Measurements from ENCODE around the gene RNF14. TPM values are rescaled to one million over a fixed set of nuclear protein-coding genes. Genes with fewer than 3 reads are reported as not detected.

The RNF14 gene
- total and polyA plus RNA-seq, 2 donors (not counting 3 experiments of a cell fraction or from before 2014, with no cell fraction given), result 23.5 to 55.9 TPM

DNA sequence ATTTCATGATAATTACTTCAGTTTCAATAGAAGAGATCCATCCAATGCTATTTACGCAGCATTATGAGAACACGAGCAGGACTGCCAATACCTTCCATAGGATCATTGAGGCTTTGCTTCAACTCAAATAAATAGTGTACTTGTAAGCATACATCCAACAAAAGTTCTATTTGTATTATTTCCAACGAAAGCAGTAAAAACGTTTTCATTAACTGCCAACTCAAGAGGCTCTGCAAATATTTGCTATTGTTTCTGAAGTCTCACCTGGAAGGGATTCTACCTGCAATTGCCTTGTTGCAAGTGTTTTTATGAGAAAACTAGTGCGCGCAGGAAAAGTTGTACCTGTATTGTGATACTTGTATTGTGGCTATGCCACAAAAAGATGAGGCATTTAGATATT is 54.9 kb downstream of the RNF14 start:
- CTCF ChIA-PET, result interaction anchor here (1.9 to 2.2 kb wide), 2 partner anchors 9 to 12 kb away, joined by 8 to 10 read pairs; no protein-coding TSS in a partner anchor
- DNase-seq (ENCODE audit: low read depth, low spot score) (no peak), FAIRE-seq (no peak)
- no peak overlapping the region for H3K27ac ChIP-seq (ENCODE audit: insufficient read depth, low read depth, low read length)
- H3K9me3 ChIP-seq (replicated peaks; ENCODE audit: control insufficient read depth, insufficient read depth, low read length), result no peaks in the 10 kb centered on the region
- H3K9ac ChIP-seq (replicated peaks; ENCODE audit: extremely low read depth, insufficient read depth, low read length), result no peak overlapping the region
- no peak overlapping the region for H3K4me2 ChIP-seq (ENCODE audit: insufficient read depth, low read length)
- no TSS peak for BruUV-seq (replicated peaks)
- H3K9me1 ChIP-seq (replicated peaks; ENCODE audit: control insufficient read depth, extremely low read depth, insufficient read depth, low read length), result no peaks in the 10 kb centered on the region
- no peak overlapping the region for H3K4me3 ChIP-seq (replicated peaks in 1 of 3; ENCODE audit: insufficient read depth in 1 of 3, low read depth in 1 of 3, low read length in 3 of 3)
- H4K20me1 ChIP-seq (replicated peaks; ENCODE audit: control insufficient read depth, extremely low read depth, insufficient read depth, low read length), result no peaks in the 10 kb centered on the region
- intact Hi-C loops (cut with micrococcal nuclease), result no loop called here
- dilution Hi-C loops (cut with MboI; ENCODE audit: extremely low pct_ligation_motif_present, low sequenced_read_pairs), result no loop called here
- POLR2A ChIA-PET, result no interaction called here
- no peaks in the 10 kb centered on the region for H3K36me3 ChIP-seq (ENCODE audit: control insufficient read depth in 2 of 2, extremely low read depth in 1 of 2, insufficient read depth in 2 of 2, low read length in 2 of 2)
- peaks cover 8% of the 10 kb centered on the region for H3K4me1 ChIP-seq (ENCODE audit: control insufficient read depth, extremely low read depth, insufficient read depth, low read length)
- H2AFZ ChIP-seq (ENCODE audit: low read depth, low read length), result no peak overlapping the region
- H3K27me3 ChIP-seq (ENCODE audit: control insufficient read depth in 2 of 2, insufficient read depth in 2 of 2, low read length in 2 of 2), result no peaks in the 10 kb centered on the region
- H3K79me2 ChIP-seq (ENCODE audit: control insufficient read depth, insufficient read depth, low read length), result no peaks in the 10 kb centered on the region
- TF ChIP-seq POLR2AphosphoS5 (IDR thresholded peaks at IDR 0.05; ENCODE audit: insufficient read depth, low read depth, low read length) (no peak), JUN (IDR thresholded peaks at IDR 0.05; ENCODE audit: borderline replicate concordance, insufficient read depth, insufficient read length, low read depth) (no peak)
- TF ChIP-seq, protein P1, sequence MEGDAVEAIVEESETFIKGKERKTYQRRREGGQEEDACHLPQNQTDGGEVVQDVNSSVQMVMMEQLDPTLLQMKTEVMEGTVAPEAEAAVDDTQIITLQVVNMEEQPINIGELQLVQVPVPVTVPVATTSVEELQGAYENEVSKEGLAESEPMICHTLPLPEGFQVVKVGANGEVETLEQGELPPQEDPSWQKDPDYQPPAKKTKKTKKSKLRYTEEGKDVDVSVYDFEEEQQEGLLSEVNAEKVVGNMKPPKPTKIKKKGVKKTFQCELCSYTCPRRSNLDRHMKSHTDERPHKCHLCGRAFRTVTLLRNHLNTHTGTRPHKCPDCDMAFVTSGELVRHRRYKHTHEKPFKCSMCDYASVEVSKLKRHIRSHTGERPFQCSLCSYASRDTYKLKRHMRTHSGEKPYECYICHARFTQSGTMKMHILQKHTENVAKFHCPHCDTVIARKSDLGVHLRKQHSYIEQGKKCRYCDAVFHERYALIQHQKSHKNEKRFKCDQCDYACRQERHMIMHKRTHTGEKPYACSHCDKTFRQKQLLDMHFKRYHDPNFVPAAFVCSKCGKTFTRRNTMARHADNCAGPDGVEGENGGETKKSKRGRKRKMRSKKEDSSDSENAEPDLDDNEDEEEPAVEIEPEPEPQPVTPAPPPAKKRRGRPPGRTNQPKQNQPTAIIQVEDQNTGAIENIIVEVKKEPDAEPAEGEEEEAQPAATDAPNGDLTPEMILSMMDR (IDR thresholded peaks at IDR 0.05; ENCODE audit: extremely low read depth in 1 of 2, insufficient read depth in 1 of 2, low read depth in 1 of 2, low read length in 2 of 2), result no peak

DNA sequence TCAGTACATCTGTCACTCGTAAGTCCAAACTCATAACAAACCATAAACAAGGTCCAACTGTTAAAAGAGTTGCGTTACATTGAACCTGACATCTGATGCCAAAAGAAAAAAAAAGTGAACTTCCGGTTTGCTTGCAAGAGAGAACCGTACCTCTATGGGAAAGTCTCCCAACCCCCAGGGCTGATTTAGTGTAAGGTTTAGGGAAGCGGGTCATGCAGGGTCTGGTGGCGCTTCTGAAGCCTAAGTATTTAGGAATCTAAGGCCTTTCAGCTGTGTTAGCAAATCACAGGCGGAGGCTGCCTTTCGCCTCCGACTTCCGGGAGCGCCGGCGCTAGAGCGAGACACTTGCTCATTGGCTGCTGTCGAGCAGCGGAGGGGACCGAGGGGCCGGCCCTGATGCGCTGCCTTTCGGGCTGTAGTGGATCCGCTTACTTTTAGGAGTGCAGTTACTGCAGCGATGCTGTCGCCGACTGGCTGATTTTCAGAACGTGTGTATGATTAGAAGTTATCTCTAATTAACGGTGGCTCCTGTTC is 55.9 kb downstream of the RNF14 start:
- Histone ChIP-seq H3K36me3 (ENCODE audit: control insufficient read depth in 2 of 2, extremely low read depth in 1 of 2, insufficient read depth in 2 of 2, low read length in 2 of 2) (no peaks in the 10 kb centered on the region), H4K20me1 (replicated peaks; ENCODE audit: control insufficient read depth, extremely low read depth, insufficient read depth, low read length) (no peaks in the 10 kb centered on the region), H3K9me3 (replicated peaks; ENCODE audit: control insufficient read depth, insufficient read depth, low read length) (no peaks in the 10 kb centered on the region), H2AFZ (ENCODE audit: low read depth, low read length) (peak overlapping the region; percentile 94), H3K4me1 (ENCODE audit: control insufficient read depth, extremely low read depth, insufficient read depth, low read length) (peaks cover 8% of the 10 kb centered on the region), H3K79me2 (ENCODE audit: control insufficient read depth, insufficient read depth, low read length) (no peaks in the 10 kb centered on the region), H3K4me3 (replicated peaks in 1 of 3; ENCODE audit: insufficient read depth in 1 of 3, low read depth in 1 of 3, low read length in 3 of 3) (peak overlapping the region; percentile 21 to 64 (median 28)), H3K27ac (ENCODE audit: insufficient read depth, low read depth, low read length) (peak overlapping the region; percentile 59), H3K27me3 (ENCODE audit: control insufficient read depth in 2 of 2, insufficient read depth in 2 of 2, low read length in 2 of 2) (no peaks in the 10 kb centered on the region), H3K9ac (replicated peaks; ENCODE audit: extremely low read depth, insufficient read depth, low read length) (peak overlapping the region; percentile 70), H3K4me2 (ENCODE audit: insufficient read depth, low read length) (peak overlapping the region; percentile 84), H3K9me1 (replicated peaks; ENCODE audit: control insufficient read depth, extremely low read depth, insufficient read depth, low read length) (no peaks in the 10 kb centered on the region)
- FAIRE-seq (peak; percentile 83), DNase-seq (ENCODE audit: low read depth, low spot score) (peak; percentile 80)
- TF ChIP-seq, protein P2, sequence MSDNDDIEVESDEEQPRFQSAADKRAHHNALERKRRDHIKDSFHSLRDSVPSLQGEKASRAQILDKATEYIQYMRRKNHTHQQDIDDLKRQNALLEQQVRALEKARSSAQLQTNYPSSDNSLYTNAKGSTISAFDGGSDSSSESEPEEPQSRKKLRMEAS (IDR thresholded peaks at IDR 0.05; ENCODE audit: insufficient read depth, insufficient read length), result no peak
- TF ChIP-seq POLR2A (IDR thresholded peaks at IDR 0.05; ENCODE audit: low read depth, low read length) (peak; percentile 73), POLR2AphosphoS5 (IDR thresholded peaks at IDR 0.05; ENCODE audit: insufficient read depth, low read depth, low read length) (peak; percentile 54)
- POLR2A ChIA-PET, result no interaction called here
- dilution Hi-C loops (cut with MboI; ENCODE audit: extremely low pct_ligation_motif_present, low sequenced_read_pairs) (no loop called here), intact Hi-C loops (cut with micrococcal nuclease) (loop anchor here (1.0 kb wide), 1 partner anchor 10 kb away; no protein-coding TSS in a partner anchor)
- BruUV-seq (replicated peaks), result no TSS peak
- CTCF ChIA-PET, result interaction anchor here (1.5 to 2.2 kb wide), 3 partner anchors 8 to 13 kb away, joined by 6 to 10 read pairs (median 8); no protein-coding TSS in a partner anchor

Data from endothelial cell of umbilical vein (primary cell).